Heart right ventricle (tissue), 16 donors: ENCODE results near the gene ARHGEF10L. TPM values are rescaled to one million over a fixed set of nuclear protein-coding genes. Genes with fewer than 3 reads are reported as not detected.
A peak's percentile ranks its signal among the peaks of the same experiment; 100 is the strongest.

Experiments
- ATAC-seq, 8 donors: fragments of 200-7000 bp; cut with Tn5 transposase; one replicate each; pipeline ENCODE4 v1.9.1; 2020; ENCODE audit warnings: mild to moderate bottlenecking in 8 of 8, moderate library complexity in 8 of 8, moderate number of reproducible peaks in 1 of 8
- DNase-seq, 2 donors: peaks; one replicate each; pipeline ENCODE4 v3.0.0-alpha.2; 2020
- H3K27ac ChIP-seq, 10 donors: fragments of 200-600 bp; sonication (generic) in 2 of 10; one replicate each; pipeline versions ENCODE4 v1.5.0 to v1.8.0; 2020 to 2022; ENCODE audit warnings: mild to moderate bottlenecking in 3 of 10
- H3K27me3 ChIP-seq, 7 donors: fragments of 200-600 bp; one replicate each; pipeline ENCODE4 v1.8.0; 2021 to 2022; ENCODE audit warnings: mild to moderate bottlenecking in 2 of 7
- H3K36me3 ChIP-seq, 9 donors: fragments of 200-600 bp; sonication (generic) in 1 of 9; one replicate each; pipeline versions ENCODE4 v1.5.0 to v1.8.0; 2020 to 2022; ENCODE audit warnings: mild to moderate bottlenecking in 2 of 9
- H3K4me1 ChIP-seq, 9 donors: fragments of 200-600 bp; sonication (generic) in 1 of 9; one replicate each; pipeline versions ENCODE4 v1.5.0 to v1.8.0; 2020 to 2022; ENCODE audit warnings: mild to moderate bottlenecking in 4 of 9
- H3K4me3 ChIP-seq, 10 donors: fragments of 200-600 bp; sonication (generic) in 2 of 10; one replicate each; pipeline versions ENCODE4 v1.5.0 to v1.8.0; 2020 to 2022; ENCODE audit warnings: mild to moderate bottlenecking in 7 of 10, moderate library complexity in 2 of 10
- H3K9me3 ChIP-seq, 11 donors: fragments of 200-600 bp in 10 of 11; sonication (generic) in 2 of 11; one replicate each; pipeline versions ENCODE4 v1.5.0 to v1.8.0; 2013 to 2022; ENCODE audit warnings: mild to moderate bottlenecking in 2 of 11, control low read depth in 1 of 11, moderate library complexity in 1 of 11
- CTCF ChIP-seq, 9 donors: fragments of 200-600 bp; sonication (generic) in 2 of 9; IDR thresholded peaks; one replicate each; pipeline versions ENCODE4 v1.5.0 to v1.8.0; 2021 to 2022; ENCODE audit warnings: antibody characterized with exemption in 9 of 9, mild to moderate bottlenecking in 5 of 9, moderate library complexity in 1 of 9
- WGBS, 2 donors: extraction: QIAGEN DNeasy Blood & Tissue Kit; methylation state at CpG; one replicate each; pipeline ENCODE4 v1.1.7; 2013; ENCODE audit warnings: inconsistent platforms in 1 of 2; 5-methylcytosine and 5-hydroxymethylcytosine counted together
- intact Hi-C, 10 donors: fragments of 100-400 bp; cut with DNase I; formaldehyde crosslinking; loops; one replicate each; pipeline versions ENCODE4 v1.11.1 to v1.14.2; 2022
- polyA plus RNA-seq, 2 donors: library from polyadenylated mRNA; stranded (reverse); fragments of 200-250 nt; gene quantifications; one replicate each; pipeline ENCODE4 v1.2.3, GENCODE V29; 2013
- total RNA-seq, 10 donors: library from RNA; stranded (reverse); fragmentation: NEBNext Ultra II Directional in 3 of 10; extraction: Animal tissue kit (Norgen Biotek cat#: 25700) in 3 of 10; gene quantifications; one replicate each; pipeline versions ENCODE4 v1.2.1 to v1.2.4, GENCODE V29; 2021 to 2023
- donor health status: Arrhythmogenic right ventricular cardiomyopathy.
- donor health status: ischemic (EF 13 %, LVEDD 7.1; RV severe dilation, severe dysfunction).
- donor health status: healthy with polysubstance abuse.
- donor health status: DM: no; HTN: yes; CAD: no.
- donor health status: DM: no; HTN: no; CAD: no.
- donor health status: ischemic (EF 25% LVEDD 6.9; RV normal size, moderate dysfunction).
- donor health status: ischemic (EF 25% LVEDD 5.7; RV mildly dilated, moderate dysfunction).
- donor health status: healthy.
- donor health status: DM: yes; HTN: yes; CAD: no.
- donor health status: Ischemic cardiomyopathy.
- donor health status: ischemic (EF 35%, LVEDD 5.7; RV mildly dilated, moderate dysfunction).
- donor health status: nonischemic (EF 11% LVEDD 7.7; RV severe dilation, severe dysfunction).
- donor health status: DM: yes; HTN: yes; CAD: no.
- donor health status: PGD.
- donor health status: ischemic (EF 29% LVEDD 5.4; RV normal size, mild dysfunction).
- donor health status: nonischemic (EF 23%, LVEDD 6.1; RV moderate dilation, normal function).

The ARHGEF10L gene
- total and polyA plus RNA-seq, 12 donors, result 45.4 to 68.4 (median 50.6) TPM

- intact Hi-C loops, result loop anchor here in 1 of 10 donors (10.0 kb wide), 1 partner anchor 195 kb away; the partner anchor contains the start of gene RCC2
- H3K4me1 ChIP-seq, result peaks cover 0 to 69% (median 16%) of the 10 kb centered on the region in 9 donors
- TF ChIP-seq CTCF (IDR thresholded peaks at IDR 0.05), result no peak
- peak; percentile 61 to 68 for DNase-seq
- H3K36me3 ChIP-seq, result peaks cover 0 to 97% (median 50%) of the 10 kb centered on the region in 9 donors
- 60 to 65% methylated on average over 16 of the region's 16 CpGs for WGBS, 2 donors
- H3K27ac ChIP-seq, result peak overlapping the region in 9 of 10 donors; percentile 39 to 90 (median 58)
- H3K27me3 ChIP-seq, result no peaks in the 10 kb centered on the region
- no peaks in the 10 kb centered on the region for H3K9me3 ChIP-seq
- no peak overlapping the region for H3K4me3 ChIP-seq
- peak; percentile 36 to 82 (median 76) for ATAC-seq
Measured at GRCh38 chr1:17630048-17630830, 90.7 kb downstream of the ARHGEF10L start.

- DNase-seq (no peak), ATAC-seq (peak in 1 of 8 donors; percentile 32)
- Histone ChIP-seq H3K4me3 (no peak overlapping the region), H3K4me1 (peaks cover 0 to 74% (median 16%) of the 10 kb centered on the region in 9 donors), H3K27ac (peak overlapping the region in 7 of 10 donors; percentile 35 to 90 (median 56)), H3K9me3 (no peaks in the 10 kb centered on the region), H3K27me3 (no peaks in the 10 kb centered on the region), H3K36me3 (peaks cover 0 to 97% (median 57%) of the 10 kb centered on the region in 9 donors)
- 62 to 71% methylated on average over 6 of the region's 6 CpGs for WGBS, 2 donors
- intact Hi-C loops, result loop anchor here in 1 of 10 donors (10.0 kb wide), 1 partner anchor 196 kb away; the partner anchor contains the start of gene RCC2
- no peak for TF ChIP-seq CTCF (IDR thresholded peaks at IDR 0.05)
Measured at GRCh38 chr1:17630986-17631385, 91.5 kb downstream of the ARHGEF10L start.

- peaks cover 0 to 97% (median 53%) of the 10 kb centered on the region in 9 donors for H3K36me3 ChIP-seq
- TF ChIP-seq CTCF (IDR thresholded peaks at IDR 0.05), result no peak
- H3K9me3 ChIP-seq, result no peaks in the 10 kb centered on the region
- ATAC-seq, result no peak
- 87 to 92% methylated on average over 8 of the region's 8 CpGs for WGBS, 2 donors
- H3K4me3 ChIP-seq, result no peak overlapping the region
- H3K27me3 ChIP-seq, result no peaks in the 10 kb centered on the region
- H3K4me1 ChIP-seq, result peaks cover 0 to 78% (median 16%) of the 10 kb centered on the region in 9 donors
- peak overlapping the region in 5 of 10 donors; percentile 0 to 90 (median 34) for H3K27ac ChIP-seq
- intact Hi-C loops, result loop anchor here in 1 of 10 donors (10.0 kb wide), 1 partner anchor 197 kb away; the partner anchor contains the start of gene RCC2
- DNase-seq, result no peak
Measured at GRCh38 chr1:17631410-17631809, 91.9 kb downstream of the ARHGEF10L start.

- no peak for TF ChIP-seq CTCF (IDR thresholded peaks at IDR 0.05)
- 87 to 88% methylated on average over 19 of the region's 19 CpGs for WGBS, 2 donors
- H3K27me3 ChIP-seq, result no peaks in the 10 kb centered on the region
- no peak overlapping the region for H3K4me3 ChIP-seq
- peak overlapping the region in 2 of 10 donors; percentile 26 to 90 for H3K27ac ChIP-seq
- peaks cover 0 to 97% (median 49%) of the 10 kb centered on the region in 9 donors for H3K36me3 ChIP-seq
- DNase-seq (no peak), ATAC-seq (no peak)
- no peaks in the 10 kb centered on the region for H3K9me3 ChIP-seq
- peaks cover 0 to 83% (median 16%) of the 10 kb centered on the region in 9 donors for H3K4me1 ChIP-seq
- intact Hi-C loops, result loop anchor here in 1 of 10 donors (10.0 kb wide), 1 partner anchor 197 kb away; the partner anchor contains the start of gene RCC2
Measured at GRCh38 chr1:17632106-17632505, 92.6 kb downstream of the ARHGEF10L start.
